IgD-negative memory B cell (primary cell): ENCODE data around the gene WLS. TPM values are rescaled to one million over a fixed set of nuclear protein-coding genes. Genes with fewer than 3 reads are reported as not detected.

Experiments
- H3K27ac Mint-ChIP-seq, 3 donors: one replicate each; pipeline ENCODE4 v1.8.0; 2020 to 2022; ENCODE audit warnings: mild to moderate bottlenecking in 3 of 3, mixed read lengths in 3 of 3, moderate library complexity in 1 of 3
- H3K27me3 Mint-ChIP-seq: one replicate; pipeline ENCODE4 v1.8.0; 2021; ENCODE audit warnings: mixed read lengths
- H3K36me3 Mint-ChIP-seq: one replicate; pipeline ENCODE4 v1.8.0; 2020; ENCODE audit warnings: mild to moderate bottlenecking, mixed read lengths
- H3K4me1 Mint-ChIP-seq, 3 donors: one replicate each; pipeline ENCODE4 v1.8.0; 2020 to 2022; ENCODE audit warnings: mixed read lengths in 3 of 3, mild to moderate bottlenecking in 1 of 3
- H3K4me3 Mint-ChIP-seq, 4 donors: one replicate each; pipeline ENCODE4 v1.8.0; 2020 to 2022; ENCODE audit warnings: mild to moderate bottlenecking in 4 of 4, mixed read lengths in 4 of 4, moderate library complexity in 3 of 4
- H3K9me3 Mint-ChIP-seq, 3 donors: one replicate each; pipeline ENCODE4 v1.8.0; 2020 to 2021; ENCODE audit warnings: mixed read lengths in 3 of 3, mild to moderate bottlenecking in 1 of 3
- polyA plus RNA-seq: library from polyadenylated mRNA; unstranded; fragments of 300-500 nt; fragmentation: Illumina TruSeq; gene quantifications from one replicate; pipeline ENCODE4 v1.2.3, GENCODE V29; 2021

Gene WLS
- polyA plus RNA-seq, 1 donor from 2014 or later: not detected

GRCh38 chr1:68128820-68129219 lies 103.5 kb downstream of the WLS start:
- H3K27ac Mint-ChIP-seq: no peak overlapping the region
- no peak overlapping the region for H3K4me3 Mint-ChIP-seq
- no peaks in the 10 kb centered on the region for H3K4me1 Mint-ChIP-seq
- peaks cover 1% of the 10 kb centered on the region for H3K36me3 Mint-ChIP-seq
- no peaks in the 10 kb centered on the region for H3K9me3 Mint-ChIP-seq
- no peaks in the 10 kb centered on the region for H3K27me3 Mint-ChIP-seq

- Mint-ChIP-seq H3K27ac (no peak overlapping the region), H3K36me3 (no peaks in the 10 kb centered on the region), H3K4me3 (no peak overlapping the region), H3K9me3 (no peaks in the 10 kb centered on the region), H3K4me1 (no peaks in the 10 kb centered on the region), H3K27me3 (no peaks in the 10 kb centered on the region)
Observed at GRCh38 chr1:68128157-68128556, 104.2 kb downstream of the WLS start.

- Mint-ChIP-seq H3K27ac (no peak overlapping the region), H3K9me3 (no peaks in the 10 kb centered on the region), H3K36me3 (no peaks in the 10 kb centered on the region), H3K4me1 (peaks cover 0 to 2% (median 2%) of the 10 kb centered on the region in 3 donors), H3K27me3 (peaks cover 2% of the 10 kb centered on the region), H3K4me3 (no peak overlapping the region)
Observed at GRCh38 chr1:68121536-68121935, 110.8 kb downstream of the WLS start.

GRCh38 chr1:68120136-68120791 lies 112.1 kb downstream of the WLS start:
- no peaks in the 10 kb centered on the region for H3K36me3 Mint-ChIP-seq
- H3K9me3 Mint-ChIP-seq: no peaks in the 10 kb centered on the region
- H3K4me3 Mint-ChIP-seq: no peak overlapping the region
- H3K27ac Mint-ChIP-seq: no peak overlapping the region
- H3K4me1 Mint-ChIP-seq: peaks cover 0 to 2% (median 2%) of the 10 kb centered on the region in 3 donors
- peaks cover 2% of the 10 kb centered on the region for H3K27me3 Mint-ChIP-seq

- H3K4me3 Mint-ChIP-seq: no peak overlapping the region
- no peak overlapping the region for H3K27ac Mint-ChIP-seq
- H3K27me3 Mint-ChIP-seq: peaks cover 2% of the 10 kb centered on the region
- H3K4me1 Mint-ChIP-seq: peaks cover 0 to 2% (median 2%) of the 10 kb centered on the region in 3 donors
- no peaks in the 10 kb centered on the region for H3K9me3 Mint-ChIP-seq
- no peaks in the 10 kb centered on the region for H3K36me3 Mint-ChIP-seq
Observed at GRCh38 chr1:68119445-68119844, 112.9 kb downstream of the WLS start.

GRCh38 chr1:68117416-68117815 lies 114.9 kb downstream of the WLS start:
- Mint-ChIP-seq H3K27me3 (peaks cover 2% of the 10 kb centered on the region), H3K27ac (no peak overlapping the region), H3K9me3 (no peaks in the 10 kb centered on the region), H3K4me3 (no peak overlapping the region), H3K4me1 (peaks cover 0 to 2% (median 2%) of the 10 kb centered on the region in 3 donors), H3K36me3 (no peaks in the 10 kb centered on the region)

- H3K27me3 Mint-ChIP-seq: peaks cover 3% of the 10 kb centered on the region
- H3K36me3 Mint-ChIP-seq: no peaks in the 10 kb centered on the region
- no peaks in the 10 kb centered on the region for H3K9me3 Mint-ChIP-seq
- no peak overlapping the region for H3K27ac Mint-ChIP-seq
- no peak overlapping the region for H3K4me3 Mint-ChIP-seq
- H3K4me1 Mint-ChIP-seq: peaks cover 0 to 2% (median 2%) of the 10 kb centered on the region in 3 donors
Observed at GRCh38 chr1:68116643-68117235, 115.6 kb downstream of the WLS start.

- H3K4me3 Mint-ChIP-seq: no peak overlapping the region
Observed at GRCh38 chr1:68115308-68115707, 117.0 kb downstream of the WLS start.

GRCh38 chr1:68113966-68114365 lies 118.4 kb downstream of the WLS start:
- Mint-ChIP-seq H3K4me1 (peaks cover 0 to 2% (median 2%) of the 10 kb centered on the region in 3 donors), H3K36me3 (no peaks in the 10 kb centered on the region), H3K27me3 (peaks cover 5% of the 10 kb centered on the region), H3K4me3 (no peak overlapping the region), H3K9me3 (no peaks in the 10 kb centered on the region), H3K27ac (no peak overlapping the region)

More at GRCh38 chr1:68115308-68115707, 117.0 kb downstream of the WLS start:
- Mint-ChIP-seq H3K27me3 (peaks cover 3% of the 10 kb centered on the region), H3K4me1 (peaks cover 0 to 2% (median 2%) of the 10 kb centered on the region in 3 donors), H3K9me3 (no peaks in the 10 kb centered on the region), H3K36me3 (no peaks in the 10 kb centered on the region), H3K27ac (no peak overlapping the region)

- Mint-ChIP-seq H3K4me1 (peaks cover 0 to 2% (median 2%) of the 10 kb centered on the region in 3 donors), H3K27ac (no peak overlapping the region), H3K9me3 (no peaks in the 10 kb centered on the region), H3K4me3 (no peak overlapping the region), H3K36me3 (no peaks in the 10 kb centered on the region), H3K27me3 (peaks cover 5% of the 10 kb centered on the region)
Observed at GRCh38 chr1:68112835-68113243, 119.5 kb downstream of the WLS start.

GRCh38 chr1:68111519-68112436 lies 120.5 kb downstream of the WLS start:
- peaks cover 0 to 2% (median 2%) of the 10 kb centered on the region in 3 donors for H3K4me1 Mint-ChIP-seq
- H3K9me3 Mint-ChIP-seq: no peaks in the 10 kb centered on the region
- H3K27ac Mint-ChIP-seq: no peak overlapping the region
- H3K27me3 Mint-ChIP-seq: peaks cover 3% of the 10 kb centered on the region
- no peak overlapping the region for H3K4me3 Mint-ChIP-seq
- H3K36me3 Mint-ChIP-seq: no peaks in the 10 kb centered on the region

GRCh38 chr1:68107771-68108170 lies 124.6 kb downstream of the WLS start:
- Mint-ChIP-seq H3K27me3 (peaks cover 12% of the 10 kb centered on the region), H3K4me1 (no peaks in the 10 kb centered on the region), H3K9me3 (no peaks in the 10 kb centered on the region), H3K27ac (no peak overlapping the region), H3K36me3 (no peaks in the 10 kb centered on the region), H3K4me3 (no peak overlapping the region)

- Mint-ChIP-seq H3K27me3 (peaks cover 14% of the 10 kb centered on the region), H3K36me3 (no peaks in the 10 kb centered on the region), H3K4me1 (no peaks in the 10 kb centered on the region), H3K9me3 (no peaks in the 10 kb centered on the region), H3K4me3 (no peak overlapping the region), H3K27ac (no peak overlapping the region)
Observed at GRCh38 chr1:68103884-68104554, 128.3 kb downstream of the WLS start.

- H3K27me3 Mint-ChIP-seq: peaks cover 14% of the 10 kb centered on the region
- no peaks in the 10 kb centered on the region for H3K9me3 Mint-ChIP-seq
- H3K4me3 Mint-ChIP-seq: no peak overlapping the region
- H3K36me3 Mint-ChIP-seq: no peaks in the 10 kb centered on the region
- no peak overlapping the region for H3K27ac Mint-ChIP-seq
- no peaks in the 10 kb centered on the region for H3K4me1 Mint-ChIP-seq
Observed at GRCh38 chr1:68103011-68103545, 129.2 kb downstream of the WLS start.
